ENCODE data around the gene MEF2D. TPM values are rescaled to one million over a fixed set of nuclear protein-coding genes. Genes with fewer than 3 reads are reported as not detected.

The MEF2D gene
- total RNA-seq, 1 donor from 2014 or later = 37.8 TPM

GRCh38 chr1:156484480-156485058, 16.0 kb downstream of the MEF2D start:
- peaks cover 12% of the 10 kb centered on the region for H3K36me3 Mint-ChIP-seq
- no peak for TF ChIP-seq CTCF (IDR thresholded peaks at IDR 0.05; ENCODE audit: unreplicated experiment)
- no peaks in the 10 kb centered on the region for H3K9me3 Mint-ChIP-seq

GRCh38 chr1:156483397-156483796, 17.2 kb downstream of the MEF2D start:
- DNase-seq (ENCODE audit: low spot score in 2 of 2, unreplicated experiment in 2 of 2) = no peak
- TF ChIP-seq CTCF (IDR thresholded peaks at IDR 0.05; ENCODE audit: unreplicated experiment) = no peak
- H3K4me1 Mint-ChIP-seq = peaks cover 6% of the 10 kb centered on the region
- peaks cover 18% of the 10 kb centered on the region for H3K36me3 Mint-ChIP-seq
- no peaks in the 10 kb centered on the region for H3K9me3 Mint-ChIP-seq
- no peak overlapping the region for H3K4me3 Mint-ChIP-seq
- H3K27me3 Mint-ChIP-seq (ENCODE audit: low read depth) = no peaks in the 10 kb centered on the region
- H3K27ac Mint-ChIP-seq = no peak overlapping the region

More at GRCh38 chr1:156484480-156485058, 16.0 kb downstream of the MEF2D start:
- no peak for DNase-seq (ENCODE audit: low spot score in 2 of 2, unreplicated experiment in 2 of 2)
- no peak overlapping the region for H3K27ac Mint-ChIP-seq
- H3K4me3 Mint-ChIP-seq = no peak overlapping the region
- no peaks in the 10 kb centered on the region for H3K27me3 Mint-ChIP-seq (ENCODE audit: low read depth)
- peaks cover 17% of the 10 kb centered on the region for H3K4me1 Mint-ChIP-seq

DNA sequence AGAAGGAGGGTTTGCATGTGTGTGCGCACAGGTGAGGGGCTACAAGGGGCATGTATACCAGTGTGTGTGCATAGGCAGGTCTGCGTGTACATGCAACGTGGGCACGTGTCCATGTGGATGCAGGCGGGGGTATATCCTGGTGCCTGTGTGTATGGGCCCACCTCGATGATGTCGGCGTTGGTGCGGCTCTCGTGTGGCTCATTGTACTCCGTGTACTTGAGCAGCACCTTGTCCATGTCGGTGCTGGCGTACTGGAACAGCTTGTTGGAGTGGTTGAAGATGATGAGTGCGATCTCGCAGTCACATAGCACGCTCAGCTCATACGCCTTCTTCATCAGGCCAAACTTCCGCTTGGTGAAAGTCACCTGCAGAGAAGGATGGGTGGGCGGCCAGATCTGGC, 18.3 kb downstream of the MEF2D start:
- TF ChIP-seq CTCF (IDR thresholded peaks at IDR 0.05; ENCODE audit: unreplicated experiment) = no peak
- Mint-ChIP-seq H3K27me3 (ENCODE audit: low read depth) (no peaks in the 10 kb centered on the region), H3K4me3 (no peak overlapping the region), H3K36me3 (peaks cover 22% of the 10 kb centered on the region), H3K9me3 (no peaks in the 10 kb centered on the region), H3K4me1 (no peaks in the 10 kb centered on the region), H3K27ac (no peak overlapping the region)
- DNase-seq (ENCODE audit: low spot score in 2 of 2, unreplicated experiment in 2 of 2) = no peak

DNA sequence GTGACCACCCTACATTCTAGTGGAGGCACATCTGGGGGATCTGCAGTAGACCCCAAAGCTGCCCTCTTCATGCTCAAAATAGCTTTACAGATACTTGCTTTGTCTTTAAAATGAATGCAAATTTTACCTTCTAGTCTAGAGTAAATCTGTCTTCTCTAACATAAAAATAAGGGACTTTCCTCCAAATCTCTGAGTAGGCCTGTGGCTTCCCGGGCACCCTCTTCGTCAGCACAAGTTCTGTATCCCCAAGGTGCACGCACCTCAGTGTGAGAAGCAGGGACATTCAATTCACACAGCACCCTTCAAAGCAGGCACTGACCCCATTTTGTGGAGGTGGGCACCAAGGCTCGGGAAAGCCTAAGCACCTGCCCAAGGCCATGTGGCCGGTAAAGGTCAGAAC, 19.0 kb downstream of the MEF2D start:
- no peaks in the 10 kb centered on the region for H3K4me1 Mint-ChIP-seq

DNA sequence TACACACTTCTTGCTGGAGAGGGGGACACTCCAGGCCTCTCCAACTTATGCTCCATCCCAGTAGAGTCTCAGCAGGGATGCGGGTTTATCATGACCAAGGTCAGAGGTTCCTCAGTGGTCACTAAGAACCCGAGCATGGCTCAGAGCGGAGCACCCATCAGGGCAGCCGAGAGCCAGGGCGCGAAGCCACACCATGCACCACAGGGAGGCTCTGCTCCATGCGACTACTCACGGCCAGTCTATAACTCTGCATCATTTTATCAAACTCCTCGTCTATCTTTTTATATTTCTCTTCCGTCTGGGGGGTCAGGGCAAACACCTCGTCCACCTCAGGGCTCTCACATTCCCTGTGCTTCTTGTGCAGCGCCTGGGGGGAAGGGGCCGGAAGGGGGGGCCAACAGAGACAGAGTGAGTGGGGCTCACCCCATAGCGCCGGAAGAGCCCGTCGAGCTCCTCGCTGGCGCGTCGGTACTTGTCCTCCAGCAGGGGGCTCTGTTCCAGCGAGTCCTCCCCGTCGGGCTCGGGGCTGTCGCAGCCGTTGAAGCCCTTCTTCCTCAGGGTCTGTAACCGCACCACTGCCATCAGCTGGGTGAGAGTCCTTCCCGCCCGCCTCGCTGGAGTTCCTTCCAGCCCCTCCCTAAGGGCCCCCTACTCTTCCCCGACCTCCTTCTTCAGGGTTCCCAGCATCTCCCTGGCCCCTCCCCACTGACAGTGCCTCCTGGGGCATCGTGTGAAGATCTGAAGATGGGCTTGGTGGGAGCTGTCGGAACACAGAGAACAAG, 20.0 kb downstream of the MEF2D start:
- Mint-ChIP-seq H3K9me3 (no peaks in the 10 kb centered on the region), H3K27ac (peak overlapping the region; percentile 39), H3K36me3 (peaks cover 26% of the 10 kb centered on the region), H3K4me3 (no peak overlapping the region), H3K27me3 (ENCODE audit: low read depth) (no peaks in the 10 kb centered on the region), H3K4me1 (no peaks in the 10 kb centered on the region)
- DNase-seq (ENCODE audit: low spot score in 2 of 2, unreplicated experiment in 2 of 2) = peak; percentile 55 to 63
- TF ChIP-seq CTCF (IDR thresholded peaks at IDR 0.05; ENCODE audit: unreplicated experiment) = peak; percentile 59

More for the DNA sequence above, 19.0 kb downstream of the MEF2D start:
- Mint-ChIP-seq H3K36me3 (peaks cover 26% of the 10 kb centered on the region), H3K9me3 (no peaks in the 10 kb centered on the region), H3K27me3 (ENCODE audit: low read depth) (no peaks in the 10 kb centered on the region), H3K27ac (no peak overlapping the region), H3K4me3 (no peak overlapping the region)
- DNase-seq (ENCODE audit: low spot score in 2 of 2, unreplicated experiment in 2 of 2) = no peak
- TF ChIP-seq CTCF (IDR thresholded peaks at IDR 0.05; ENCODE audit: unreplicated experiment) = no peak

All from mesothelial cell of epicardium (in vitro differentiated cells).